ENCODE data around the gene SORBS1. TPM values are rescaled to one million over a fixed set of nuclear protein-coding genes. Genes with fewer than 3 reads are reported as not detected.

The SORBS1 gene
- polyA plus RNA-seq, 1 donor from 2014 or later: 39.5 TPM

- Histone ChIP-seq H3K4me3 (ENCODE audit: low read length) (no peak overlapping the region), H4K20me1 (ENCODE audit: insufficient read depth) (no peaks in the 10 kb centered on the region), H3K9ac (ENCODE audit: low read length) (no peak overlapping the region), H3K79me2 (replicated peaks; ENCODE audit: insufficient read depth, low read length) (no peaks in the 10 kb centered on the region), H3K36me3 (ENCODE audit: insufficient read depth, low read length) (no peaks in the 10 kb centered on the region), H2AFZ (ENCODE audit: low read depth, low read length) (no peak overlapping the region), H3K27me3 (ENCODE audit: insufficient read depth, low read depth, low read length) (no peaks in the 10 kb centered on the region), H3K27ac (ENCODE audit: low read length) (no peak overlapping the region), H3K9me2 (ENCODE audit: insufficient read depth, low read length) (no peaks in the 10 kb centered on the region), H3K9me3 (ENCODE audit: low read length) (no peaks in the 10 kb centered on the region), H3K4me2 (ENCODE audit: low read length) (no peak overlapping the region), H3F3A (ENCODE audit: insufficient read depth, low read length, poor library complexity, severe bottlenecking) (no peaks in the 10 kb centered on the region)
- TF ChIP-seq POLR2AphosphoS5 (IDR thresholded peaks at IDR 0.05): no peak
- TF ChIP-seq EP300 (conservative IDR thresholded peaks at IDR 0.05; ENCODE audit: poor library complexity, severe bottlenecking): no peak
- TF ChIP-seq REST (IDR thresholded peaks at IDR 0.05; ENCODE audit: borderline replicate concordance): no peak
Observed at GRCh38 chr10:95537542-95537927, 23.6 kb downstream of the SORBS1 start.

GRCh38 chr10:95536894-95537541 is 24.2 kb downstream of the SORBS1 start:
- Histone ChIP-seq H3K9me2 (ENCODE audit: insufficient read depth, low read length) (no peaks in the 10 kb centered on the region), H3F3A (ENCODE audit: insufficient read depth, low read length, poor library complexity, severe bottlenecking) (no peaks in the 10 kb centered on the region), H4K20me1 (ENCODE audit: insufficient read depth) (no peaks in the 10 kb centered on the region), H3K27me3 (ENCODE audit: insufficient read depth, low read depth, low read length) (no peaks in the 10 kb centered on the region), H2AFZ (ENCODE audit: low read depth, low read length) (no peak overlapping the region), H3K27ac (ENCODE audit: low read length) (no peak overlapping the region), H3K4me2 (ENCODE audit: low read length) (no peak overlapping the region), H3K4me3 (ENCODE audit: low read length) (no peak overlapping the region), H3K9ac (ENCODE audit: low read length) (no peak overlapping the region), H3K36me3 (ENCODE audit: insufficient read depth, low read length) (no peaks in the 10 kb centered on the region), H3K79me2 (replicated peaks; ENCODE audit: insufficient read depth, low read length) (no peaks in the 10 kb centered on the region), H3K9me3 (ENCODE audit: low read length) (no peaks in the 10 kb centered on the region)
- no peak for TF ChIP-seq EZH2 (IDR thresholded peaks at IDR 0.05; ENCODE audit: borderline replicate concordance, insufficient read depth, low read length, poor library complexity, severe bottlenecking)
- TF ChIP-seq EP300 (conservative IDR thresholded peaks at IDR 0.05; ENCODE audit: poor library complexity, severe bottlenecking): no peak
- TF ChIP-seq REST (IDR thresholded peaks at IDR 0.05; ENCODE audit: borderline replicate concordance): no peak
- TF ChIP-seq RAD21 (conservative IDR thresholded peaks at IDR 0.05): no peak
- no peak for TF ChIP-seq CTCF (IDR thresholded peaks at IDR 0.05; ENCODE audit: poor library complexity, severe bottlenecking)
- no peak for TF ChIP-seq MXI1 (conservative IDR thresholded peaks at IDR 0.05; ENCODE audit: poor library complexity, severe bottlenecking)
- TF ChIP-seq SMC3 (conservative IDR thresholded peaks at IDR 0.05; ENCODE audit: poor library complexity): no peak
- TF ChIP-seq POLR2AphosphoS5 (IDR thresholded peaks at IDR 0.05): no peak
- TF ChIP-seq TAF1 (IDR thresholded peaks at IDR 0.05; ENCODE audit: low read depth): no peak

All from neural cell (in vitro differentiated cells).